Erythroblast (primary cell): ENCODE results near the gene PKN2.

Source experiments
- DNase-seq, 2 experiments: peaks; one replicate each; lab custom pipeline; 2025; lab: John Stamatoyannopoulos, UW
- GATA1 ChIP-seq: IDR thresholded peaks from 2 replicates; pipeline ENCODE4 v1.6.1; 2011; ENCODE audit warnings: low read depth, mild to moderate bottlenecking, control low read depth, low read length, moderate library complexity
- POLR2A ChIP-seq: IDR thresholded peaks from 2 replicates; pipeline ENCODE4 v1.6.1; 2011; ENCODE audit warnings: mild to moderate bottlenecking, low read length

The PKN2 gene

DNA sequence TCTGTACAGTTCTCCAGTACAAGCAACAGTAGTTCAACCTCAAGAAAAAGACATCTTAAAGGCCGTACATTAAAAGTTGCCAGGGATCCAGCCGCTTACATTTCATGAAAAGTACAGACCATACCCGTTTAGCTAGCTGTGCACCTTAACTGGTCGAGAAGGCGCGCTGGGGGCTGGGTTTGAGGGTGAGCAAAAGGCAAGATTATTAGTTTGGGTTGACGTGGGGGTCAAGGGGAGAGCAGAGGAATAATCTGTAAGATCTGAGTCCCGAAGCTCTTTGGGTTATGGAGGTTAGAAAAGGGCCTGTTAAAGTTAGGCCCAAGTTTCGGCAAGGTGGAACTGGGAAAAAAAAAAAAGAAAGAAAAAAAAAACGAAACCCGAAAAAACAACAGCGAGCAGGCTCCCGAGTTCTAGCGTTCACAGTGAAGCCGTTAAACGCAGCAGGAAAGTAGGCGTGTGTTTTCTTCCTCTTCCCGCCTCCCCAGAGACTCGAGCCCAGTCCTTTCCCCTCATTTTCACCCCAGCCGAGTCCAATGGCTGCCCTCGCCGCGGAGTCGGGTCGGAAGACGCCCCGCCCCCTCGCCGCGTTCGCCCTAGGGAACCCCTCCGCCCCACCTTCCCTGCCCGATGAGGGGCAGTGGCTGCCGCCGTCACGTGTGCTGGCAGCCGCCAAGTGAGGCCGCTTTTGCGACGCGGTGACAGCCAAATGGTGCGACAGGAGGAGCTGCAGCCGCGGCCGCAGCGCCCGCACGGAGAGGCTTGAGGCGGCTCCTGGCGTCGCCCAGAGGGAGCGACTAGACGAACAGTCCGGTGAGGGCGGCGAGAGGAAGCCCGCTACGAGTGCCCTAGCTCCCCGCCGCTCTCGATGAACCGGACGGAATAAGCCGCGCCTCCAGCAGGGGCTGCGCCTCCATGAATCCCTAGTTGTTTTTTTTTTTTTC is at the start of gene PKN2:
Gene PKN2 (plus strand): TSS at position 733 of the 941 bp plus-strand sequence. CDS start 308 bp downstream, outside the sequence.
- TF ChIP-seq POLR2A (peak; percentile 97), GATA1 (no peak)
- DNase-seq, result peak; percentile 99 to 100

DNA sequence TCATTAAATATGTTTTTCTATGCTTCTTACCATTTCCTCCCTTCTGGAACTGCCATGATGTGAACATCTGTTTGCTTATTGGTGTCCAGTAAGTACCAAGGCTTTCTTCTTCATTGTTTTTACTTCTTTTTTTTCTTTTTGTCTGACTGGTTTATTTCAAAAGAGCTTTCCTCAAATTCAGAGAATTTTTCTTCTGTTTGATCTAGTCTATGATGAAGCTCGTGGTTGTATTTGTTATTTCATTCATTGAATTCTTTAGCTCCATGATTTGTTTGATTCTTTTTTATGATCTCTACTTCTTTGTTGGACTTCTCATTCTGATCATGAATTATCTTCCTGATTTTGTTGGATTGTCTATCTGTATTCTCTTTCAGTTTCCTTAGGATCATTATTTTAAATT is 49.5 kb upstream of the PKN2 start:
- TF ChIP-seq POLR2A (no peak), GATA1 (no peak)
- DNase-seq, result no peak

DNA sequence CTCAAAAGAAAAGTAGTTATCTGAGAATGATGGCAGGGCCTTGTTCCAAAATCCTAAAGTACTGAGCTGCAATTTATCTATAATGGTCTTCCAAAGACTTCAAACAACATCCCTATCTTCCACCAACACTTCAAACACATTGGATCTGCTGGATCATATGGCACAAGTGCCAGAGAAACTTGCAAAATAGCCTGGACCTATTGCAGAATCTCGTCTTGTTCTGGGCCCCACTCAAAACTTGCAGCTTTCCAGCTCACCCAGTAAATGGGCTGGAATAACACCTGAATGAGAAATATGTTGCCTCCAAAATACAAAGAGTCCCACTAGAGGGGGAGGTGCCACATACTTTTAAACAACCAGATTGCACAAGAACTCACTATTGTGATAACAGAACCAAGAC is 44.0 kb upstream of the PKN2 start:
- TF ChIP-seq GATA1 (no peak), POLR2A (no peak)
- DNase-seq, result no peak

DNA sequence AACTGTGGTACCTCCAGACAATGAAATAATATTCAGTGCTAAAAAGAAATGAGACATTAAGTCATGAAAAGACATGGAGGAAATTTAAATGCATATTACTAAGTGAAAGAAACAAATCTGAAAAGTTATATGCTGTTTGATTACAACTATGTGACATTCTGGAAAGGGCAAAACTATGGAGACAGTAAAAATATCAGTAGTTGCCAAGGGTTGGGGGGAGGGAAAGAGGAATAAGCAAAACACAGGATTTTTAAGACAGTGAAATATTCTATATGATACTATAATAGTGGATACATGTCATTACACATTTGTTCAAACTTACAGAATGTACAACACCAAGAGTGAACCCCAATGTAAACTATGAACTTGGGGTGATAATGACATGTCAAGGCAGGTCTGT is 38.2 kb upstream of the PKN2 start:
- DNase-seq, result no peak
- TF ChIP-seq GATA1, result no peak
- TF ChIP-seq POLR2A, result no peak

DNA sequence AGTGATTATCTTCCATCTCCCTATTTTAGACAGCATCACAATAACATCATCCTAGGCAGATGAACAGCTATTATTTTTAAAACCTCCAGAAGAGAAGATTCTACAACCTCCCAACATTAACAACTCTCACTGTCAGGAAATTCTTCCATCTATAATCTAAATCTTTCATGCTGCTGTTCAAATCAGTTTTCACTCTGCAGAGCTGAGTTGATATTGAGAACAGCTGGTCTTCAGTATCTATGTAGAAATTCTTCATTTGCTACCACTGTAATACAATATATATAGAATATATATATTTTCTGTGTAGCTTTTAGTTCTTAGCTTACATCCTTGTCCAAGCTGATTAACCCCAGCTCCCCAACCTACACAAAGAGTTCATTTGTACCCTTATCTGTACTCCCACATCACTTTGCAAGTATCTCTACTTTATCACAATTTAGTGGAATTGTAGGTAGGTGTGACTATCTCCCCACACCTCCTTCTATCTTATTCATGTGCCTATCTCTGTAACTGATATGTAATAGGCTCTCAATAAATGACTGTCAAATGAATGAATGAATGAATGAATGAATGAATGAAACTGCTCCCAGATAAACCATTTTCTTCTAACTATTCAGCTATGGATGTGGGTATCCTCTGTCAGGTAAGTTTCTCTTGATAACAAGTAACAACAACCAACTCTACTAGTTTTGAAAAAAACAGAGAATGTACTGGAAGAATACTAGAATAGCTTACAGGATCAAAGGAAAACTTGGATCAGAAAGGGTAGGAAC is 37.4 kb upstream of the PKN2 start:
- TF ChIP-seq POLR2A (no peak), GATA1 (no peak)
- DNase-seq, result peak in 1 of 2 experiments; percentile 11

DNA sequence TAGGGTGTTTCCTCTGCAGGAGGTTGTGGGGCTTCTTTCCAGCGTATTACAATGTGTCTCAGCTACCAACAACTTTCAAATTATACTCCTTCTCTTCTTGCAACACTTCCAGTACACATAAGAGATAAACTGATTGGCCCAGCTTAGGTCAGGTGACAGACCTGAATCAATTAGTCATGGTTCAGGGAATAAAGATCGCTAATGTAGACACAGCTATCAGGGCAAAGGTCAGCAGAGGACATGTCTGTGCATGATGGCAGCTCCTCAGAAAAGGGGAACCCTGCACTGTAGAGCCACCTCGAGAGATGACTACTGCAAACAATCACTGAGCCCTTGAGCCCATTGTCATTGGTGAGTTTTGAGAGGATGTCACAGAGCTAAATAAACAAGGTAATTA is 36.8 kb upstream of the PKN2 start:
- TF ChIP-seq POLR2A (no peak), GATA1 (no peak)
- peak; percentile 44 to 54 for DNase-seq

DNA sequence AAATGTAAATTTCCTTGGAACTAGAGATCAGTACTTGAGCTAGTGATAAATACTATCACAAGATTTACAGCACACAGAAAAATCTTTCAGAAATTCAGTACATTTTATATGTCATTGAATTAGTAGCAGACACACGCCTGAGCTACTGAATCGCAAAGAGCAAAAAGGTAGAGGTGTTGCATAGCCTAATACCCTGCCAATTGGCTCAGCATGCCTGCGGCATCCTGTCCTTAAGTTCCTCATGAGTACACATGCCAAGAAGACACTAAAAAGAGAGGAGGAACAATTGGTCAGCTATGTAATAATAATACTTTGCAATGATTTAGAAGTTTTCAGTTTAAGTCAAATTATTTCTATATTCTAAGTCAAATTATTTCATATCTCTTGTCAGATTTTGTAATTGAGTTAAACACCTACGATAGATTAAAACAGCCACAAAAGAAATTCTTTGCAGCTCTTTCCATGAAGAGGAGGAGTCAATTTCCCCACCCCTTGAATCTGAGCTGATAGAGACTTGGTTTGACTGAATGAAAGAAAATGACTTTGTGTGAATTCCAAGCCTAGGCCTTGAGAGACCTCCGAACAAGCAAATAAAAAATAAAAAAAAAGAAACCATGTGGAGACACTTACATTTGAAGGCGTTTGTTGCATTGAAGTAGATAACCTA is 36.2 kb upstream of the PKN2 start:
- TF ChIP-seq GATA1, result no peak
- no peak for TF ChIP-seq POLR2A
- DNase-seq, result no peak

DNA sequence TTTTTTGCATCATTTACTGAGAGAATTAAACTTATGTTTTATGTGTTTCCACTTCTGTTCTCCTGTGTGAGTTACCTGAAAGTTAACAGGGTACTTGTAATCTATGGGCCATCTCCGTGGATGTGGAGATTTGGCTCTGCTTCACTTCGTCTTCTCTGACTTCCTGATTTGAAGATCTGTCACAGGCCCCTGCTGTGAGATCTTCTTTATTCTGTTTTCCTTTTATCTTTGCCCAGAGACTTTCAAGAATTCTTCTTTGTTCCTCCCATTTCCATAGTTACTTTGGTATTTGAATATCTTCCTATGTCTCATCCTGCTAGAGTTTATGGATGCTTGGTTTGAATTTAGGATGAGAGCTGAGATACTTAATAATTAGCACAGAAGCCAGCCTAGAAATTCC is 35.4 kb upstream of the PKN2 start:
- no peak for DNase-seq
- TF ChIP-seq GATA1 (no peak), POLR2A (no peak)

DNA sequence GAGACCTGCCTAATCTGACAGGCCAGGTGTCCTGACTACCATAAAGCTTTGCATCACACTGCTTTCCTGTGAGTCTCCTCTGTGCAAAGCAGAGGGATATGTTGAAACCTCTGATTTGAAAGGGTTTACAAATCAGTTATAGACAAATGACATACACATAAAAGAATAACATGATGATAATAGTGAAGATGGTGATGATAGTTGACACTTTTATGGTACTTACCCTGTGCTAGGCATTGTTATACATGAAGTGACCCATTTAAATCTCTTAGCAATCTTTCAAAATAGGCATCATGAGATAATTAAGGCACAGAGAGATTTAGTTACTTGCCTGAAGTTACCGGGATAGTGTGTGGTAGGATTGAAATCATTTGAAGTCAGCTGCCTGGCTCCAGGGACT is 34.1 kb upstream of the PKN2 start:
- no peak for DNase-seq
- TF ChIP-seq GATA1, result no peak
- TF ChIP-seq POLR2A, result no peak

DNA sequence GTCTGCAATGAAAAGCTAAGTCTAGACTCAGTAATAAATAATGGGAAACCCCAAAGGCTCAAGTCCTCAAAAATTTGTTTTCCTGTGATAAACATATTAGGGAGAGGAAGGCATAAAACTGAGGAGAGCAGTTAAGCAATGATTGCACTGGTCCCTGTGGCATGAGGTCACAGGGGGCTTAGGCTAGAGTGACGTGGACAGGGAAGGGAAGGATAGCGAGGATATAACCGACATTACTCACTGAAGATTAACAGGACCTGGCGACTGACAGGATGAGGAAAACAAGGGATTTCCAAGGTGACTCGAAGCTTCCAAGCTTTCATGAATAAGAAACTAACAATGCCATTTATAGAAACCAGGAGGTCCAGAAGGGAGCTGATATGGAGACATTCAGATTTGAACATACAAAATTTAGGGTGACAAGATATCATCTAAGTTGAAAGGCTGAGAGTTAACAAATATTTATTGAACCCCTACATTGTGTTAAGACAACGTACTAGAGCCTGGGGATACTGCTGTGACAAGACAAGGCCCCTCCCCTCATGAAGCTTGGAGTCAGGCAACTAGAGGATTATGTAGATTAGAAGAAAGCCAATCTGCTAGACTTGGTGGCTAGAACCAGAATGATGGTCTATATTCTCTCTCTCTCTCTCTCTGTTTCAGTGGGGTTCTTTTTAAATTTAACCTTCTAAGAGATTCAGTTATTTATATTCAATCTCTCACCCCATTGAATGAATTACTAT is 33.2 kb upstream of the PKN2 start:
- DNase-seq, result no peak
- TF ChIP-seq POLR2A (no peak), GATA1 (no peak)

DNA sequence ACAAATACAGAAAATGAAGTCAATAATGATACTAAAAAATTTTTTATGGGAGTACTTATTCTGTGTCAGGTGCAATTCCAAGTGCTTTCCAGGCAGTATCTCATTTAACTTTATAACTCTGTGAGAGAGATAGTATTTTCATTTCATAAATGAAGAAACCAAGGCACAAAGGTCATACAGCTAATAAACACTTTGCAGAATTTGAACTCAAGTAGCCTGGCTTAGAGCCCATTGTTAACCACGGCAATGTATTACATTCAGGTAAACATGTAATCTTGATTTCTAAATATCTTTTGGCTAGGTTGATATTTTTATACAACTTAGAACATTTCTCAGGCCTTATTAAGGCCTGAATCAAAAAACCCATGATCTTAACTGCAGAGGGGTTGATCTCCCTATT is 28.9 kb upstream of the PKN2 start:
- TF ChIP-seq POLR2A (no peak), GATA1 (no peak)
- DNase-seq, result no peak

DNA sequence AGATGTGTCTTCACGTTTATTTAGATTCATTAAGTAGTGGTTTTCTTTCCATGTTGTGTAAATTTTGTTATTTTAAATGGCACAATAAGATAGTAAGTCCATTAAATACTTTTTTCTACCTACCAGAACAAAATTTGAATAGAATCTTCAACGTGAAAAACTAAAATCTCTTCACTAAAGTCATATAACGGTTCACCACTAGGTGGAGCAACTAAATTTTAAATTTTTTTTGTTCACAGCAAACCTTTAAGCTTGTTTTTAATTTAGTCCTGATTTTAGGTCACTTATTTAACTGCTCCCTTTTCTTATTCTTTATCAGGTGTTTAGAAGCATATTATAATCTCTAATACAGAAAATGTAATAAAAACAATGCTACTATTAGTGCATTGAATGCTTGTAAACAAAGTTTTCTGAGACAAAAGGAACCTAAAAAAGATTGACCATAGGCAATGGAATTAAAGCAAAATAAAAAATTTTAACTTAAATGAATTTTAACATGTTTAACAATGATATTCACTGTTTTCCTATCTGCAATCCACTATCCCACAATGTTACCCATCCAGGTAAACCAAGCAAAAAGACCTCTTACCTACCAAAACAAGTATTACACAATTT is 28.3 kb upstream of the PKN2 start:
- peak; percentile 32 to 69 for DNase-seq
- no peak for TF ChIP-seq POLR2A
- no peak for TF ChIP-seq GATA1
